Measurements from ENCODE around the gene COL26A1. TPM values are rescaled to one million over a fixed set of nuclear protein-coding genes. Genes with fewer than 3 reads are reported as not detected.

The COL26A1 gene
- total RNA-seq, 2 donors from 2014 or later: 0.35 TPM; not detected in 1

GRCh38 chr7:101519324-101520023 is 156.8 kb downstream of the COL26A1 start:
- Histone ChIP-seq H3K4me3 (no peak overlapping the region), H3K36me3 (no peaks in the 10 kb centered on the region), H3K9me3 (no peaks in the 10 kb centered on the region), H3K4me1 (no peaks in the 10 kb centered on the region), H3K27me3 (no peaks in the 10 kb centered on the region), H3K27ac (no peak overlapping the region), H3K9ac (ENCODE audit: low read depth in 2 of 2, low read length in 2 of 2) (no peak overlapping the region)
- TF ChIP-seq CTCF (IDR thresholded peaks at IDR 0.05): no peak
- intact Hi-C loops (cut with DNase I): no loop called here
- DNase-seq: no peak

GRCh38 chr7:101521430-101521925 is 158.8 kb downstream of the COL26A1 start:
- Histone ChIP-seq H3K9me3 (no peaks in the 10 kb centered on the region), H3K9ac (ENCODE audit: low read depth in 2 of 2, low read length in 2 of 2) (no peak overlapping the region), H3K4me3 (no peak overlapping the region), H3K27me3 (no peaks in the 10 kb centered on the region), H3K27ac (no peak overlapping the region), H3K36me3 (no peaks in the 10 kb centered on the region), H3K4me1 (no peaks in the 10 kb centered on the region)
- intact Hi-C loops (cut with DNase I): no loop called here
- no peak for TF ChIP-seq CTCF (IDR thresholded peaks at IDR 0.05)
- no peak for DNase-seq

- no peaks in the 10 kb centered on the region for H3K27me3 ChIP-seq
- no peaks in the 10 kb centered on the region for H3K36me3 ChIP-seq
- TF ChIP-seq CTCF (IDR thresholded peaks at IDR 0.05): no peak
- no peak overlapping the region for H3K4me3 ChIP-seq
- intact Hi-C loops (cut with DNase I): no loop called here
- H3K9ac ChIP-seq (ENCODE audit: low read depth in 2 of 2, low read length in 2 of 2): no peak overlapping the region
- DNase-seq: no peak
- H3K4me1 ChIP-seq: no peaks in the 10 kb centered on the region
- H3K9me3 ChIP-seq: no peaks in the 10 kb centered on the region
- H3K27ac ChIP-seq: no peak overlapping the region
Measured at GRCh38 chr7:101522021-101522420, 159.3 kb downstream of the COL26A1 start.

- Histone ChIP-seq H3K27me3 (no peaks in the 10 kb centered on the region), H3K4me1 (no peaks in the 10 kb centered on the region), H3K9ac (ENCODE audit: low read depth in 2 of 2, low read length in 2 of 2) (no peak overlapping the region), H3K27ac (no peak overlapping the region), H3K4me3 (no peak overlapping the region), H3K9me3 (no peaks in the 10 kb centered on the region), H3K36me3 (no peaks in the 10 kb centered on the region)
- no peak for TF ChIP-seq CTCF (IDR thresholded peaks at IDR 0.05)
- no peak for DNase-seq
- intact Hi-C loops (cut with DNase I): no loop called here
Measured at GRCh38 chr7:101527844-101528667, 165.4 kb downstream of the COL26A1 start.

GRCh38 chr7:101529560-101529959 is 166.9 kb downstream of the COL26A1 start:
- Histone ChIP-seq H3K27ac (no peak overlapping the region), H3K27me3 (no peaks in the 10 kb centered on the region), H3K9me3 (no peaks in the 10 kb centered on the region), H3K36me3 (no peaks in the 10 kb centered on the region), H3K9ac (ENCODE audit: low read depth in 2 of 2, low read length in 2 of 2) (no peak overlapping the region), H3K4me3 (no peak overlapping the region), H3K4me1 (no peaks in the 10 kb centered on the region)
- TF ChIP-seq CTCF (IDR thresholded peaks at IDR 0.05): no peak
- DNase-seq: no peak
- intact Hi-C loops (cut with DNase I): no loop called here
